ENCODE results near the gene WDR93. TPM values are rescaled to one million over a fixed set of nuclear protein-coding genes. Genes with fewer than 3 reads are reported as not detected.

The WDR93 gene
- polyA plus RNA-seq, 2 of the 4 experiments (the other 2 are of a cell fraction), result 0.10 to 0.26 TPM

- H3K4me1 ChIP-seq, result no peaks in the 10 kb centered on the region
- POLR2A ChIA-PET, result no interaction called here
- CTCF ChIA-PET, result interaction anchor here (0.9 to 9.4 kb wide), 10 partner anchors 9 to 312 kb away, joined by 3 to 79 read pairs (median 4); partner anchors contain the start of gene KIF7
- 82% methylated on average over 12 of the region's 12 CpGs for WGBS (ENCODE audit: missing lambda C conversion rate)
- ATAC-seq (no peak), DNase-seq (ENCODE audit: low read depth in 1 of 2, low spot score in 1 of 2) (no peak), FAIRE-seq (no peak)
- no peak overlapping the region for H3K27ac ChIP-seq
- no peak for TF ChIP-seq HDAC2 (IDR thresholded peaks at IDR 0.05)
- TF ChIP-seq POLR2AphosphoS2 (conservative IDR thresholded peaks at IDR 0.05; ENCODE audit: low read length), result no peak
- TF ChIP-seq HMGXB4 (CRISPR knock-in tag; IDR thresholded peaks at IDR 0.05; ENCODE audit: borderline replicate concordance), result no peak
- no peak overlapping the region for H3K4me2 ChIP-seq
- H3K9me3 ChIP-seq, result no peaks in the 10 kb centered on the region
- no peak overlapping the region for H3K4me3 ChIP-seq
Observed at GRCh38 chr15:89670971-89671560, 19.5 kb upstream of the WDR93 start.

- Histone ChIP-seq H3K4me3 (no peak overlapping the region), H3K27ac (no peak overlapping the region), H3K4me1 (no peaks in the 10 kb centered on the region), H3K4me2 (no peak overlapping the region), H3K9me3 (no peaks in the 10 kb centered on the region)
- FAIRE-seq (no peak), ATAC-seq (no peak), DNase-seq (ENCODE audit: low read depth in 1 of 2, low spot score in 1 of 2) (no peak)
- WGBS (ENCODE audit: missing lambda C conversion rate), result 27% methylated on average over 4 of the region's 4 CpGs
- CTCF ChIA-PET, result interaction anchor here (0.9 to 9.4 kb wide), 14 partner anchors 10 to 313 kb away, joined by 3 to 79 read pairs (median 3); no protein-coding TSS in a partner anchor
- POLR2A ChIA-PET, result no interaction called here
- TF ChIP-seq REST (IDR thresholded peaks at IDR 0.05) (no peak), ELK1 (IDR thresholded peaks at IDR 0.05; ENCODE audit: low read depth, low read length) (no peak), HOXA7 (CRISPR knock-in tag; IDR thresholded peaks at IDR 0.05) (no peak), NR3C1 (IDR thresholded peaks at IDR 0.05) (no peak), BCL3 (IDR thresholded peaks at IDR 0.05) (no peak), EP300 (IDR thresholded peaks at IDR 0.05) (no peak), CBX2 (IDR thresholded peaks at IDR 0.05; ENCODE audit: borderline replicate concordance, low read depth) (no peak), E2F6 (IDR thresholded peaks at IDR 0.05; ENCODE audit: borderline replicate concordance, low read depth) (no peak), RNF2 (IDR thresholded peaks at IDR 0.05; ENCODE audit: borderline replicate concordance, low read depth) (no peak), RFX5 (IDR thresholded peaks at IDR 0.05) (no peak), ZSCAN20 (CRISPR knock-in tag; IDR thresholded peaks at IDR 0.05) (no peak), POLR2AphosphoS2 (conservative IDR thresholded peaks at IDR 0.05; ENCODE audit: low read length) (no peak), CHD2 (IDR thresholded peaks at IDR 0.05; ENCODE audit: low read length, partially characterized antibody) (no peak), HOXB5 (CRISPR knock-in tag; IDR thresholded peaks at IDR 0.05) (no peak), ZFP36 (IDR thresholded peaks at IDR 0.05; ENCODE audit: borderline replicate concordance, partially characterized antibody) (no peak), CHD4 (IDR thresholded peaks at IDR 0.05; ENCODE audit: borderline replicate concordance) (no peak), NPAS2 (CRISPR knock-in tag; IDR thresholded peaks at IDR 0.05; ENCODE audit: borderline replicate concordance) (no peak)
Observed at GRCh38 chr15:89671687-89672086, 18.9 kb upstream of the WDR93 start.

All from A549 (cell line).